ENCODE data around the gene LRRC4C. TPM values are rescaled to one million over a fixed set of nuclear protein-coding genes. Genes with fewer than 3 reads are reported as not detected.

The LRRC4C gene
- total RNA-seq, 1 experiment from 2014 or later, result 0.72 TPM

DNA sequence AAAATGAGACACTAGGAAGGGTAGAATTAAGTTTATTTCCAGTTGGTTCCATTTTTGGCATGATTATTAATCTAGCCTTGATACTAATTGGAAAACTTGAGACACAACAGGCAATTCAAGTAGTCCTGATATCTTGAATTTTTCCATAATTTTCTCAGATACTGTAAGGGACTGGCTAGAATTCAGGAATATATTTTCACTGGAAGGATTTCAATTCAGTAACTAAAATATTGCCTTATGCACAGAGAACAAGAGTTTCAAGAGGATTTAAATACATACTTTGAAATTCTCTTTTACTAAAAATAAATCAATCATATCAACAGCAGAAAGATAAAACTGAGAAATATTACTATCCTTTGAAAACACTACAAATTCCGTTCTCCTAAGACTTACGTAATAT, 632.9 kb downstream of the LRRC4C start:
- POLR2A ChIA-PET, result no interaction called here
- TF ChIP-seq ZNF121 (CRISPR knock-in tag; IDR thresholded peaks at IDR 0.05), result no peak
- no peak for TF ChIP-seq ZNF138 (CRISPR knock-in tag; conservative IDR thresholded peaks at IDR 0.05)
- no peak for TF ChIP-seq KAT7 (CRISPR knock-in tag; IDR thresholded peaks at IDR 0.05; ENCODE audit: borderline replicate concordance)
- TF ChIP-seq E2F4 (CRISPR knock-in tag; IDR thresholded peaks at IDR 0.05; ENCODE audit: borderline replicate concordance, low read depth), result no peak
- TF ChIP-seq MXD4 (CRISPR knock-in tag; IDR thresholded peaks at IDR 0.05; ENCODE audit: borderline replicate concordance), result no peak
- CTCF ChIA-PET, result no interaction called here

GRCh38 chr11:40825201-40825834, 634.1 kb downstream of the LRRC4C start:
- H3K4me3 Mint-ChIP-seq, result no peak overlapping the region
- H3K36me3 Mint-ChIP-seq, result no peaks in the 10 kb centered on the region
- no peaks in the 10 kb centered on the region for H3K9me3 Mint-ChIP-seq
- CTCF ChIA-PET, result interaction anchor here (0.7 kb wide), 1 partner anchor 449 kb away, joined by 3 read pairs; no protein-coding TSS in a partner anchor
- POLR2A ChIA-PET, result no interaction called here
- TF ChIP-seq CBFB (CRISPR knock-in tag; IDR thresholded peaks at IDR 0.05; ENCODE audit: low read depth) (no peak), NFE2L1 (CRISPR knock-in tag; IDR thresholded peaks at IDR 0.05) (no peak), OVOL2 (CRISPR knock-in tag; IDR thresholded peaks at IDR 0.05; ENCODE audit: borderline replicate concordance) (no peak), JAZF1 (CRISPR knock-in tag; IDR thresholded peaks at IDR 0.05) (no peak), HMGA2 (CRISPR knock-in tag; IDR thresholded peaks at IDR 0.05) (no peak), CDX4 (CRISPR knock-in tag; IDR thresholded peaks at IDR 0.05; ENCODE audit: borderline replicate concordance) (no peak), ZNF232 (CRISPR knock-in tag; IDR thresholded peaks at IDR 0.05) (no peak), ZNF416 (CRISPR knock-in tag; IDR thresholded peaks at IDR 0.05) (no peak), TEAD4 (CRISPR knock-in tag; IDR thresholded peaks at IDR 0.05) (no peak), MAX (CRISPR knock-in tag; IDR thresholded peaks at IDR 0.05) (no peak), GABPB1 (CRISPR knock-in tag; IDR thresholded peaks at IDR 0.05) (no peak), ATF6 (CRISPR knock-in tag; IDR thresholded peaks at IDR 0.05) (no peak), TCF7 (CRISPR knock-in tag; IDR thresholded peaks at IDR 0.05; ENCODE audit: low read depth) (no peak), PRRX2 (CRISPR knock-in tag; IDR thresholded peaks at IDR 0.05) (no peak), ETV6 (CRISPR knock-in tag; IDR thresholded peaks at IDR 0.05) (no peak), ZNF671 (CRISPR knock-in tag; IDR thresholded peaks at IDR 0.05) (no peak), TP53 (CRISPR knock-in tag; IDR thresholded peaks at IDR 0.05) (no peak), MLX (CRISPR knock-in tag; IDR thresholded peaks at IDR 0.05) (no peak)
- no peak overlapping the region for H3K27ac Mint-ChIP-seq
- no peak for ATAC-seq
- H3K27me3 Mint-ChIP-seq (ENCODE audit: low read depth), result no peaks in the 10 kb centered on the region
- no peak for DNase-seq (ENCODE audit: low spot score)
- no peaks in the 10 kb centered on the region for H3K4me1 Mint-ChIP-seq

More for the DNA sequence above, 632.9 kb downstream of the LRRC4C start:
- no peaks in the 10 kb centered on the region for H3K36me3 Mint-ChIP-seq
- H3K4me1 Mint-ChIP-seq, result no peaks in the 10 kb centered on the region
- DNase-seq (ENCODE audit: low spot score) (no peak), ATAC-seq (no peak)
- H3K27me3 Mint-ChIP-seq (ENCODE audit: low read depth), result no peaks in the 10 kb centered on the region
- no peaks in the 10 kb centered on the region for H3K9me3 Mint-ChIP-seq
- H3K27ac Mint-ChIP-seq, result no peak overlapping the region
- no peak overlapping the region for H3K4me3 Mint-ChIP-seq
